Measurements from ENCODE around the gene GABRA1.

GRCh38 chr5:161897033-161897432 is 49.1 kb downstream of the GABRA1 start:
- no peak for TF ChIP-seq EZH2phosphoT487 (IDR thresholded peaks at IDR 0.05; ENCODE audit: insufficient read depth, low read depth)
- TF ChIP-seq EZH2 (IDR thresholded peaks at IDR 0.05; ENCODE audit: insufficient read depth, poor library complexity, severe bottlenecking) = no peak
